GM12892 (cell line): Measurements from ENCODE around the gene PRUNE2.

Experiments
- POLR2A ChIP-seq: IDR thresholded peaks from 2 replicates; pipeline ENCODE4 v1.6.1; 2011; ENCODE audit warnings: low read depth, low read length, control low read depth
- POLR2AphosphoS5 ChIP-seq: IDR thresholded peaks from 2 replicates; pipeline ENCODE4 v1.6.1; 2011; ENCODE audit warnings: low read depth, low read length, control low read depth
- TAF1 ChIP-seq: IDR thresholded peaks from 2 replicates; pipeline ENCODE4 v1.6.1; 2011; ENCODE audit warnings: low read depth, mild to moderate bottlenecking, control low read depth, low read length, borderline replicate concordance

DNA sequence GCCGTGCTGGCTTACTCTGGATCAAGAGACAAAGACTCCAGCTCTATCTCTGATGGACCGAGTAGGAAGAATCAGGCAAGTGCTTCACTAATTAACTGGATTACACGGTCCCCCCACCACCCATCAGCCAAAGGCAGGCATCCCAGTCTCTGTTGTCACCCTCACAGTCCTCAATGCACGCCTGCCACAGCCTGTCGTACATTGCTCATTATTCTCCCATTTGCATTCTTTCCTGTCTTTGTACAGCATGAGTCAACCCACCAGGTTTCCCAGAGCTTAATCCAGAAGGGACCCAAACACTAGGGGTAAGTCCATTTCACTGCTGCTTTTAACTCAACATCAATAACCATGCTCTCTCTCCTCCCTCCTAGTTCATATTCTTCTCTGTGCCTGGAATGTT lies 97.3 kb downstream of the PRUNE2 start:
- TF ChIP-seq POLR2AphosphoS5 = no peak
- no peak for TF ChIP-seq POLR2A
- no peak for TF ChIP-seq TAF1
